GM18870 (cell line): ENCODE measurements around the gene MXD3.
"Not testable (repeated sequence)": the region's sequence is repeated elsewhere in the genome, so short reads cannot be mapped to it uniquely, and the experiment has no call there.

Source experiments
- ATAC-seq: cut with Tn5 transposase; IDR thresholded peaks from one replicate; pipeline ENCODE4 v1.9.1; 2021; ENCODE audit warnings: moderate library complexity; ENCODE audit not compliant: unreplicated experiment

The MXD3 gene

DNA sequence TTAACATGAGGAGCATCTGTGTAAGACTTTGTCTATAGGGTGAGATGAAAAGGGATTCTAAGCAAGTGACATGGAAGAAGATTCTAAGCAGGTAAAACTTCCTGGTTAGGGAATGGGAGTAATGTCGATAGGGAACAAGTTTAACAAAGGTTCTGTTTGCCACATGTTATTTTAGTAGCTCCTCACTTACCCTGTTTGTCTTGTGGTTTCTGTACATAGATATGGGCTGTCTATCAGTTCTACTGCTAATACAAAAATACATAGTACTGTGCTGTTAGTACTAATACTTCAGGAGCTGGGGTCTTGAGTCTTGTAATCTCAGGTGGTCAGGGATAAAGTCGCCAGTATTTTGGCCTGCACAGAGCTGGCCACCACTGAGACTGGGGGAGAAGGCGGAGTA, 41.0 kb downstream of the MXD3 start:
- no peak for ATAC-seq

- ATAC-seq, result no peak
Observed at GRCh38 chr5:177269976-177270375, 41.7 kb downstream of the MXD3 start.

- ATAC-seq, result no peak
Observed at GRCh38 chr5:177269232-177269895, 42.3 kb downstream of the MXD3 start.

- no peak for ATAC-seq
Observed at GRCh38 chr5:177265395-177265794, 46.3 kb downstream of the MXD3 start.

DNA sequence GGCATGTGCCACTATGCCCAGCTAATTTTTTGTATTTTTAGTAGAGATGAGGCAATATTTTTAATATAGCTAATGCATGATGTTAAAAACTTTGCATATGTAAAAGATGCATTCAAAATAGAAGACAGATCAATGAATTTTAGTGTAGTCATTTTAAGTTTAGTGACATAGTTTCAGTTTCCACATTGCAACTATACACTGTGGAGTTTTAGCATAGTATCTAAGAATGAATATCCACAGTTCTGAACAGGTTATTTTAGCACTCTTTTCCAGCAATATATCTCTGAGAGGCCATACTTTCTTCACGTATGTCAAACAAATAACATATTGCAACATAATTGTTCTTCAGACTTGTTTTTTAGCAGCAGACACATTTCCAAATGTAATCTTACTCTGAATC, 47.5 kb downstream of the MXD3 start:
- ATAC-seq, result no peak

GRCh38 chr5:177261510-177261909, 50.2 kb downstream of the MXD3 start:
- ATAC-seq, result no peak

DNA sequence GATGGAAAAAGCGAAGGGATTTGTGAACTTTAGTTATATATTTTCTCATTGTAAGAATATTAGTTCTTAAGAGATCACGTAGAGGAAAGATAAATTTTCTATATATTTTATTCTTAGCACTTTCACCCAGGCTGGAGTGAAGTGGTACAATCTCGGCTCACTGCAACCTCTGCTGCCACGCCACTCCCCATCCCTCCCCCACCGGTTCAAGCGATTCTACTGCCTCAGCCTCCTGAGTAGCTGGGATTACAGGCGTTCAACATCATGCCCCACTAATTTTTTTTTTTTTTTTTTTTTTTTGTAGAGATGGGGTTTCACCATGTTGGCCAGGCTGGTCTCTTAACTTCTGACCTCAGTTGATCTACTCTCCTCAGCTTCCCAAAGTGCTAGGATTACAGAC, 50.7 kb downstream of the MXD3 start:
- no peak for ATAC-seq

- not testable (repeated sequence) for ATAC-seq
Observed at GRCh38 chr5:177258711-177259110, 53.0 kb downstream of the MXD3 start.
